Activated CD4-positive, CD25-positive, alpha-beta regulatory T cell treated with anti-CD3 and anti-CD28 coated beads, Interleukin-2, amount 50 U/mL, for 16 hours (primary cell): ENCODE data around the gene OPRL1.

Experiments used
- DNase-seq: peaks from one replicate; pipeline ENCODE4 v3.0.0-alpha.2; 2020; ENCODE audit warnings: low read depth, low spot score

The OPRL1 gene

GRCh38 chr20:64056639-64056888 lies 23.3 kb upstream of the OPRL1 start:
- no peak for DNase-seq

GRCh38 chr20:64056889-64057627 lies 22.8 kb upstream of the OPRL1 start:
- no peak for DNase-seq

- DNase-seq, result peak; percentile 50
Measured at GRCh38 chr20:64057628-64058498, 22.0 kb upstream of the OPRL1 start.

GRCh38 chr20:64058536-64058935 lies 21.3 kb upstream of the OPRL1 start:
- no peak for DNase-seq

- no peak for DNase-seq
Measured at GRCh38 chr20:64062276-64062595, 17.6 kb upstream of the OPRL1 start.

- peak; percentile 87 for DNase-seq
Measured at GRCh38 chr20:64062596-64063388, 17.1 kb upstream of the OPRL1 start, which contains the start of gene TCEA2. TCEA2 (plus strand) TSS chr20:64063198; CDS start chr20:64063313, 115 bp downstream.

GRCh38 chr20:64063389-64064144 lies 16.3 kb upstream of the OPRL1 start:
- DNase-seq, result no peak

- no peak for DNase-seq
Measured at GRCh38 chr20:64064145-64064698, 15.7 kb upstream of the OPRL1 start.

- DNase-seq, result no peak
Measured at GRCh38 chr20:64065062-64065973, 14.6 kb upstream of the OPRL1 start.

GRCh38 chr20:64065974-64066343 lies 13.9 kb upstream of the OPRL1 start:
- no peak for DNase-seq

- DNase-seq, result no peak
Measured at GRCh38 chr20:64067005-64067632, 12.8 kb upstream of the OPRL1 start.

- DNase-seq, result no peak
Measured at GRCh38 chr20:64067733-64068307, 12.1 kb upstream of the OPRL1 start.

GRCh38 chr20:64068386-64069208 lies 11.3 kb upstream of the OPRL1 start:
- DNase-seq, result no peak

GRCh38 chr20:64069209-64069613 lies 10.7 kb upstream of the OPRL1 start:
- no peak for DNase-seq

- DNase-seq, result no peak
Measured at GRCh38 chr20:64069614-64070243, 10.2 kb upstream of the OPRL1 start.

- no peak for DNase-seq
Measured at GRCh38 chr20:64070244-64070993, 9.5 kb upstream of the OPRL1 start.
